Gastroesophageal sphincter (tissue), 4 donors: ENCODE measurements around the gene BTBD3. TPM values are rescaled to one million over a fixed set of nuclear protein-coding genes. Genes with fewer than 3 reads are reported as not detected.

Source experiments
- ATAC-seq: fragments of 150-250 bp; one replicate; pipeline ENCODE4 v1.9.1; 2016; ENCODE audit warnings: mild to moderate bottlenecking, moderate library complexity
- H3K27ac ChIP-seq, 4 donors: fragments of 200-600 bp; sonication (generic) in 3 of 4; 1 replicate in 3 of 4; 2 replicates in 1 of 4; pipeline ENCODE4 v1.5.1; 2016 to 2019
- H3K27me3 ChIP-seq: fragments of 200-600 bp; sonication (generic); one replicate; pipeline ENCODE4 v1.5.1; 2019
- H3K36me3 ChIP-seq, 2 donors: fragments of 200-600 bp; sonication (generic); one replicate each; pipeline ENCODE4 v1.5.1; 2019; ENCODE audit warnings: control low read depth in 1 of 2
- H3K4me1 ChIP-seq, 3 donors: fragments of 200-600 bp; sonication (generic); 1 replicate in 2 of 3; 2 replicates in 1 of 3; pipeline ENCODE4 v1.5.1; 2016 to 2019; ENCODE audit warnings: control low read depth in 2 of 3
- H3K4me3 ChIP-seq, 2 donors: fragments of 200-600 bp; sonication (generic); one replicate each; pipeline ENCODE4 v1.5.1; 2019; ENCODE audit warnings: mild to moderate bottlenecking in 1 of 2, moderate library complexity in 1 of 2
- H3K9me3 ChIP-seq, 3 donors: fragments of 200-600 bp; sonication (generic); one replicate each; pipeline ENCODE4 v1.5.1; 2017 to 2019; ENCODE audit warnings: control low read depth in 2 of 3
- CTCF ChIP-seq, 4 experiments: fragments of 200-600 bp in 2 of 4; fragments of 450-650 bp in 2 of 4; sonication (generic) in 1 of 4; IDR thresholded peaks; one replicate each; pipeline ENCODE4 v1.5.1; 2017 to 2019; ENCODE audit warnings: antibody characterized with exemption in 4 of 4, mild to moderate bottlenecking in 2 of 4, moderate library complexity in 2 of 4
- EP300 ChIP-seq: sonication (generic); formaldehyde crosslinking; IDR thresholded peaks from one replicate; pipeline ENCODE4 v1.6.1; 2017; ENCODE audit warnings: antibody characterized with exemption, mild to moderate bottlenecking
- POLR2A ChIP-seq, 2 donors: fragments of 450-650 bp; IDR thresholded peaks; one replicate each; pipeline ENCODE4 v1.6.1; 2017; ENCODE audit warnings: antibody characterized with exemption in 2 of 2, mild to moderate bottlenecking in 2 of 2, moderate library complexity in 1 of 2
- POLR2AphosphoS5 ChIP-seq: sonication (generic); formaldehyde crosslinking; IDR thresholded peaks from one replicate; pipeline ENCODE4 v1.6.1; 2017; ENCODE audit warnings: antibody characterized with exemption
- WGBS, 2 donors: methylation state at CpG; one replicate each; pipeline ENCODE4 v1.1.5; 2018; ENCODE audit warnings: low coverage in 1 of 2; 5-methylcytosine and 5-hydroxymethylcytosine counted together
- total RNA-seq, 4 donors: library from RNA; depleted of rRNA; stranded (reverse); fragments of >200 nt; gene quantifications; one replicate each; pipeline ENCODE4 v1.1.0, GENCODE V29; 2016

Gene BTBD3
- total RNA-seq, 4 donors from 2014 or later, result 25.9 to 87.8 (median 34.8) TPM

DNA sequence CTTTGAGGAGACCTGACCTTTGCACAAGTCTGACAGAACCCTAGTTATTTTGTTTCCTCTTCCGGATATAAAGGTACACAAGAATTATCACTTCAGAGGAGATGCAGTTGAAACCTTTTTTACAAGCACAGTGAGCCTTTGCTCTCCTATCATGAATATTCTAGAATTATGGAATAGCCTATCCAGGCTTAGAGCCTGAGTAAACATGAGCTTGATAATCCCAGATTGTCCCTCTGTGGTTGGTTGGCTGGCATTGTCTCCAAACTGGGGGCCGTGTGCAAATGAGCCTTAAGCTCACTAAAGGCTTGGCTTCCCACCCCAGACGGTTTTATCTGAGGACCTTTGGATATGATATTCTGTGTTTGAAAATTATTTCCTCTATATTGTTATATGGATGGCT lies 32.0 kb downstream of the BTBD3 start:
- TF ChIP-seq POLR2AphosphoS5, result no peak
- no peak for TF ChIP-seq POLR2A (IDR thresholded peaks at IDR 0.05)
- no peak for TF ChIP-seq EP300
- no peak for TF ChIP-seq CTCF (IDR thresholded peaks at IDR 0.05)
- Histone ChIP-seq H3K27me3 (no peaks in the 10 kb centered on the region), H3K4me1 (peaks cover 0 to 4% (median 0%) of the 10 kb centered on the region in 3 donors), H3K27ac (no peak overlapping the region), H3K9me3 (no peaks in the 10 kb centered on the region), H3K4me3 (no peak overlapping the region), H3K36me3 (no peaks in the 10 kb centered on the region)
- no peak for ATAC-seq
- 69 to 95% methylated on average over 3 of the region's 3 CpGs for WGBS, 2 donors

GRCh38 chr20:11951696-11952095 lies 34.0 kb downstream of the BTBD3 start:
- Histone ChIP-seq H3K27me3 (no peaks in the 10 kb centered on the region), H3K4me1 (peaks cover 0 to 4% (median 0%) of the 10 kb centered on the region in 3 donors), H3K36me3 (no peaks in the 10 kb centered on the region), H3K9me3 (peaks cover 0 to 6% (median 0%) of the 10 kb centered on the region in 3 donors), H3K4me3 (no peak overlapping the region), H3K27ac (no peak overlapping the region)
- 78 to 92% methylated on average over 3 of the region's 3 CpGs for WGBS, 2 donors
- no peak for TF ChIP-seq POLR2AphosphoS5
- TF ChIP-seq POLR2A (IDR thresholded peaks at IDR 0.05), result no peak
- TF ChIP-seq CTCF (IDR thresholded peaks at IDR 0.05), result no peak
- TF ChIP-seq EP300, result no peak
- ATAC-seq, result no peak

- H3K4me3 ChIP-seq, result no peak overlapping the region
- peaks cover 0 to 4% (median 0%) of the 10 kb centered on the region in 3 donors for H3K4me1 ChIP-seq
- H3K27ac ChIP-seq, result no peak overlapping the region
- H3K27me3 ChIP-seq, result no peaks in the 10 kb centered on the region
- peaks cover 0 to 6% (median 0%) of the 10 kb centered on the region in 3 donors for H3K9me3 ChIP-seq
- H3K36me3 ChIP-seq, result no peaks in the 10 kb centered on the region
- ATAC-seq, result no peak
- TF ChIP-seq EP300 (no peak), POLR2AphosphoS5 (no peak)
- 82 to 92% methylated on average over 2 to 3 of the region's 4 CpGs for WGBS, 2 donors
Observed at GRCh38 chr20:11952639-11953038, 34.9 kb downstream of the BTBD3 start.

DNA sequence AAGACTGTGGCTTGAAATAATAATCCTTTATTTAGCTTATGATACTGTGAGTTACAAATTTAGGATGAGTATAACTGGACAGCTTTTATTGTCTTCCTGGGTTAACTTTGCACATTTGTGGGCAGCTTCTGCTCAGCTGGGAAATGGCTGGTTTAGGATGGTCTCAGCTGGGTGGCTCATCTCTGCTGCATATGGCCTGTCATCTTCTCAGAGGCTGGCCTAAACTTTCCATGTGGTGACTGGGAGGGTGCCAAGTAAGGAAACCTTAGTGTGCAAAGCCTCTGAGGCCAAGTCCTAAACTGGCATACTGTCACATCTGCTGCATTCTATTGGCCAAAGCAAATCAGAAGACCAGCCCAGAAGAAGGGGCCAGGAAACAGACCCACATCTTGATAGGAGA lies 40.2 kb downstream of the BTBD3 start:
- TF ChIP-seq POLR2A (IDR thresholded peaks at IDR 0.05) (no peak), CTCF (IDR thresholded peaks at IDR 0.05) (no peak), EP300 (no peak), POLR2AphosphoS5 (no peak)
- no peaks in the 10 kb centered on the region for H3K4me1 ChIP-seq
- H3K9me3 ChIP-seq, result peaks cover 0 to 6% (median 0%) of the 10 kb centered on the region in 3 donors
- no peaks in the 10 kb centered on the region for H3K36me3 ChIP-seq
- no peak overlapping the region for H3K4me3 ChIP-seq
- H3K27ac ChIP-seq, result no peak overlapping the region
- no peaks in the 10 kb centered on the region for H3K27me3 ChIP-seq
- no peak for ATAC-seq

DNA sequence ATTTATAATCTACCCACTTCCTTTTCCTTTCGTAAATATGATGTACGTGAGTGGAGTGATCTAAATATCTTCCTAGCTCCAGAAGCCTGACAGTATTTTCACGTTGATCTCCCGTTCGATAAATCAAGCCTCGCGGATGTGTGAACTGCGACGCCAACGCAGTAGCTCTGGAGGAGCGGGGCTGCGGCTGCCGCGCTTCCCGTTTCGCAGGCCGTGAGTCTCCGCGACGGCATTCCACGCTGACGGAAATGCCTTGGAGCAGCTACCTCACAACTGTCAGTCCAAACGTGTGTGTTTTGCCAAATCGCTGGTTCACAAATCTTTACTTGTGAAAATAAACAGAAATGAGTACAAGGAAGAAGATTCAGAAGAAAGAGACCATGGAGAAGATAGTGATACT lies 41.2 kb downstream of the BTBD3 start:
- no peak for ATAC-seq
- H3K4me3 ChIP-seq, result no peak overlapping the region

More for the DNA sequence above, 41.2 kb downstream of the BTBD3 start:
- Histone ChIP-seq H3K9me3 (peaks cover 0 to 6% (median 0%) of the 10 kb centered on the region in 3 donors), H3K36me3 (no peaks in the 10 kb centered on the region), H3K4me1 (no peaks in the 10 kb centered on the region), H3K27me3 (no peaks in the 10 kb centered on the region), H3K27ac (no peak overlapping the region)
- WGBS, 2 donors, result 43 to 63% methylated on average over 4 to 23 of the region's 24 CpGs
- TF ChIP-seq CTCF (IDR thresholded peaks at IDR 0.05) (no peak), EP300 (no peak), POLR2AphosphoS5 (no peak), POLR2A (IDR thresholded peaks at IDR 0.05) (no peak)
